ENCODE results near the gene OR10C1.
A peak's percentile ranks its signal among the peaks of the same experiment; 100 is the strongest.
"Not testable (repeated sequence)": the region's sequence is repeated elsewhere in the genome, so short reads cannot be mapped to it uniquely, and the experiment has no call there.

The OR10C1 gene, protein sequence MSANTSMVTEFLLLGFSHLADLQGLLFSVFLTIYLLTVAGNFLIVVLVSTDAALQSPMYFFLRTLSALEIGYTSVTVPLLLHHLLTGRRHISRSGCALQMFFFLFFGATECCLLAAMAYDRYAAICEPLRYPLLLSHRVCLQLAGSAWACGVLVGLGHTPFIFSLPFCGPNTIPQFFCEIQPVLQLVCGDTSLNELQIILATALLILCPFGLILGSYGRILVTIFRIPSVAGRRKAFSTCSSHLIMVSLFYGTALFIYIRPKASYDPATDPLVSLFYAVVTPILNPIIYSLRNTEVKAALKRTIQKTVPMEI

GRCh38 chr6:29439006-29439405, at the start of gene OR10C1:
OR10C1 (plus strand) TSS chr6:29439306; CDS start chr6:29440016, 710 bp downstream.
- no peak for DNase-seq (ENCODE audit: insufficient read length, low spot score)
- no peak for FAIRE-seq

DNA sequence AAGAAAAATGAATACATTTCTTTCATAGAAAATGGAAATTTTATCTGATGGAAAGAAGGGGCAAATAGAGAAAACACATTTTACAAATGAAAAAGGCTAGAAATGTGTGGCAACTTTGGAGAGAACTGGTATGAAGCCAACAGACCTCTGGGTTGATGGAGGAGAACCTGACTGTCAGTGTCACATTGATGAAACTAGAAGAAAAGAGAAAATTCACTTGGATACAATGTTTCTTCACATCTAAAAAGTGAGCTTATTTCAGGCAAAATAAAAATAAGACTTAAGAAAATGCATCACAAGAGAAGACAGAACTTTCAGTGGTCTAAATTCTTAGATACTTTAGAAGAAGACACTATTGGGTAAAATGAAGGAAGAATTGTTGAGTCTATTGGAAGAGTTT, 43.8 kb upstream of the OR10C1 start, which contains the start of gene OR12D2:
Gene OR12D2, plus strand, starts transcription at position 301 of the 400 bp plus-strand sequence. CDS start 1,069 bp downstream, outside the sequence.
- DNase-seq (ENCODE audit: insufficient read length, low spot score): no peak
- no peak for FAIRE-seq

- no peak for DNase-seq (ENCODE audit: insufficient read length, low spot score)
- no peak for FAIRE-seq
Observed at GRCh38 chr6:29399525-29399924, 39.6 kb upstream of the OR10C1 start.

- no peak for DNase-seq (ENCODE audit: insufficient read length, low spot score)
- no peak for FAIRE-seq
Observed at GRCh38 chr6:29403801-29404200, 35.3 kb upstream of the OR10C1 start.

DNA sequence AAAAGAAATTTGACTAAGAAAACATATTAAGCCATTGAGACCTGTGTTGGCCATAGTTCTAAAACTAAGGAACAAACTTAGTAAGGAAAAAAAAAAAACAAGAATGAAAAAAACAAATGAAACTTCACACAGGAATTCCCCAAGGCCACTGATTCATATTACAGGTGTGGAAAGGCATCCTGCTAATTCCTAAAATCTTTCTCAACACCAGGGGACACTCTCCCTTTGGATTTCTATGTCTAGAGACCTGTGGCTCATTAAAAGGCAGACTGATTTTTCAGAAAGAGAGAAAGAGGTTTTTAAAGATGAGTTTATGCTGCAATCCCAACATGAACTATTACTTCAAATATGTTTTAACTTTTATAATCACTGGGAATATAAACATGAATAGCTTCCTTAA, 24.5 kb upstream of the OR10C1 start, which contains the start of gene OR12D1:
Gene OR12D1, plus strand, starts transcription at position 341 of the 400 bp plus-strand sequence.
- no peak for DNase-seq (ENCODE audit: insufficient read length, low spot score)
- FAIRE-seq: no peak

DNA sequence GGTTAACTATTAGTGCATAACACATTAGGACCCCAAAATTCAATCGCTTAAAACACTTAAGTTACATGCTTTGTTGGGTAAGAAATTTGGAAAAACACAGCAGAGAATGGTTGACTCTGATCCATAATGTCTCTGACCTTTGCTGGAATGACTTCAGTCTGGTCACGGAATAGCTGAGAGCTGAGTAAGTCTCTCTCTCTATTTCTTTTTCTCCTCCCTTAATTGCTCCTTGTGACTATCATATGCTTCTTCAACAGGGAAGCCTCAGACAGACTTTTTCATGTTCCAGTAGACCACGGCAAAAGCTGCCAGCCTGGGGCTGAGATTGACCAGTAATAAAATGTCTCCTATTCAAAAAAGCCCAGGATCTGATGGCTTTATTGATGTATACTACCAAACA, 19.6 kb upstream of the OR10C1 start:
- FAIRE-seq (no peak), DNase-seq (ENCODE audit: insufficient read length, low spot score) (no peak)

- FAIRE-seq: no peak
- no peak for DNase-seq (ENCODE audit: insufficient read length, low spot score)
Observed at GRCh38 chr6:29424168-29424567, 14.9 kb upstream of the OR10C1 start.

- no peak for FAIRE-seq
- no peak for DNase-seq (ENCODE audit: insufficient read length, low spot score)
Observed at GRCh38 chr6:29424575-29424974, 14.5 kb upstream of the OR10C1 start.

GRCh38 chr6:29425075-29425474, 14.0 kb upstream of the OR10C1 start:
- DNase-seq (ENCODE audit: insufficient read length, low spot score): no peak
- FAIRE-seq: no peak

DNA sequence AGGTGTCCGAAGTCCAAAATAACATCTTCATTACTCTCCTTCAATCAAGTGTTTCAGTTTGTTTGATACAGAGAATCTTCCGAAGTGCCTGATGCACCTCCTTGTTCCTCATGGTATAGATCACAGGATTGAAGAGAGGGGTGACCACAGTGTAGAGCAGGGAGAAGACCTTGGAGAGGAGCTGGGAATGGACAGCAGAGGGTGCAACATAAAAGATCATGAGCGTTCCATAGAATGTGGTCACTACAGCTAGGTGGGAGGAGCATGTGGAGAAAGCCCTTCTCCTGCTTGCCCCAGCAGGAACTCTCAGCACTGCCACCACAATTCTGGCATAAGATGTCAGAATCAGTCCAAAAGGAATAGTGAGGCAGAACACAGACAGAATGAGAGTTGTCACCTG, 12.5 kb upstream of the OR10C1 start:
- DNase-seq (ENCODE audit: insufficient read length, low spot score) (peak; percentile 13), FAIRE-seq (peak; percentile 65)

DNA sequence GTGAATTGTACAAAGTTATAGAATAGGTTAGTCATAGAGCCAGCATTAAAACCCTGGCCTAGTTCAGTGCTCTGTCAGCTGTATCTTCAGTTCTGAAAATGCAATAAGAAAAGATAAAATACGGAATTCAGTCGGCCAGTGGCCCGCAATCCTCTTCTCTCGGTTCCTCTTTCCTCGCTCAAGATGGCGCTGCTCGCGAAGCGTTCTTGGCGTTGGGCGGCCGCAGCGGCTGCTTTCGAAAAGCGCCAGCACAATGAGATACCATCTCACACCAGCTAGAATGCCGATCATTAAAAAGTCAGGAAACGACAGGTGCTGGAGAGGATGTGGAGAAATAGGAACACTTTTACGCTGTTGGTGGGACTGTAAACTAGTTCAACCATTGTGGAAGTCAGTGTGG, 2.4 kb upstream of the OR10C1 start:
- FAIRE-seq; DNase-seq (ENCODE audit: insufficient read length, low spot score): not testable (repeated sequence)

DNA sequence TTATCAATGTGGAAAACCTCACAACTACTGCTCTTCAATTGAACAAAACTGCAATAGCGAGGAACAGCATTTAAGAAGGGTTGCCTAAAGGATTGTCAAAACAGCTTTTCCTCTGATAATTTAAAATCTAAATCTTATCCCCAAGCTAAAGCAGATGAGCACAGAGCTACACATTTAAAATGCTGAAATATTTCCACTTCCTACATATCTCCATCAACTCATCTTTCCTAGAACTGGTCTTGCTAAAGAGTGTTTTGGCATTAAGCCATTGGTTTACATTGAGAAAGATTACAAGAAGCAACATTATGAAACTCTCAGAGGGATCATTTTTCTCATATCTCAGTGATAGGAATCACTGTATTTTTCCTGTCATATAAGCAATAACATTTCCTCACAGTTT, 3.6 kb downstream of the OR10C1 start:
- FAIRE-seq (no peak), DNase-seq (ENCODE audit: insufficient read length, low spot score) (no peak)

DNA sequence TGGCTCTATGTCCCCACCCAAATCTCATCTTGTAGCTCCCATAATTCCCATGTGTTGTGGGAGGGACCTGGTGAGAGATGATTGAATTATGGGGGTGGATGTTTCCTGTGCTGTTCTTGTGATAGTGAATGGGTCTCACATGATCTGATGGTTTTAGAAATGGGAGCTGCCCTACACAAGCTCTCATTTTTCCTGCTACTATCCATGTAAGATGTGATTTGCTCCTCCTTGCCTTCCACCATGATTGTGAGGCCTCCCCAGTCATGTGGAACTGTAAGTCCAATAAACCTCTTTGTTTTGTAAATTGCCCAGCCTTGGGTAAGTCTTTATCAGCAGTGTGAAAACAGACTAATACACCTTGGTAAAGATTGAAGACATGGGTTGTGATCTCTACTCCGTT, 4.9 kb downstream of the OR10C1 start:
- DNase-seq (ENCODE audit: insufficient read length, low spot score); FAIRE-seq: not testable (repeated sequence)

GRCh38 chr6:29447670-29448069, 8.6 kb downstream of the OR10C1 start:
- FAIRE-seq: no peak
- DNase-seq (ENCODE audit: insufficient read length, low spot score): peak; percentile 73

DNA sequence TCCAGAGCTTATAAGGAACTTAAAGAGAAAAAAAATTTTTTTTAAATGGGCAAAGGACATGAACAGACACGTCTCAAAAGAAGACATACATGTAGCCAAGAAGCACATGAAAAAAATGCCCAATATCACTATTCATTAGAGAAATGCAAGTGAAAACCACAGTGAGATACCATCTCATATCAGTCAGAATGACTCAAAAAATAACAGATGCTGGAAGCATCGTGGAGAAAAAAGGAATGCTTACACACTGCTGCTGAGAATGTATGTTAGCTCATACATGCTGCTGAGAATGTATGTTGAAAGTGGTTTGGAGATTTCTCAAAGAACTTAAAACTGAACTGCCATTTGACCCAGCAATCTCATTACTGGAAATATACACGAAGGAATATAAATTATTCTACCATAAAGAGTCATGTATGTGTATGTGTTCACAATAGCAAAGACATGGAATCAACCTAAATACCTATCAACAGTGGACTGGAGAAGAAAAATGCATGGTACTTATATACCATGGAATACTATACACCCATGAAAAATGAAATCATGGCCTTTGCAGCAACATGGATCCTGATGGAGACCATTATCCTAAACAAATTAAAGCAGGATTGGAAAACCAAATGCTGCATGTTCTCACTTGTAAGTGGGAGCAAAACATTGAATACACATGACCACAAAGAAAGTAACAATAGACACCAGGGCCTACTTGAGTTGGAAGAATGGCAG, 12.5 kb downstream of the OR10C1 start:
- DNase-seq (ENCODE audit: insufficient read length, low spot score) (peak; percentile 29), FAIRE-seq (peak; percentile 62)

GRCh38 chr6:29456971-29457370, 17.9 kb downstream of the OR10C1 start, which contains the start of the genes OR11A1 and OR2H1:
OR11A1 (minus strand) TSS chr6:29457071; CDS start chr6:29427641, 29,430 bp downstream.
OR2H1 (plus strand) TSS chr6:29457155; CDS start chr6:29461770, 4,615 bp downstream.
- no peak for FAIRE-seq
- no peak for DNase-seq (ENCODE audit: insufficient read length, low spot score)

GRCh38 chr6:29461021-29461814, 22.1 kb downstream of the OR10C1 start:
- no peak for DNase-seq (ENCODE audit: insufficient read length, low spot score)
- no peak for FAIRE-seq

GRCh38 chr6:29462022-29462421, 22.9 kb downstream of the OR10C1 start:
- no peak for FAIRE-seq
- no peak for DNase-seq (ENCODE audit: insufficient read length, low spot score)

GRCh38 chr6:29465279-29465678, 26.2 kb downstream of the OR10C1 start:
- DNase-seq (ENCODE audit: insufficient read length, low spot score): no peak
- FAIRE-seq: no peak

- no peak for FAIRE-seq
Observed at GRCh38 chr6:29465801-29466200, 26.7 kb downstream of the OR10C1 start.

GRCh38 chr6:29466241-29466640, 27.1 kb downstream of the OR10C1 start:
- FAIRE-seq (no peak), DNase-seq (ENCODE audit: insufficient read length, low spot score) (no peak)

More at GRCh38 chr6:29465801-29466200, 26.7 kb downstream of the OR10C1 start:
- no peak for DNase-seq (ENCODE audit: insufficient read length, low spot score)

Measured in HTR-8/SVneo (cell line).